ENCODE data around the gene ACAD9.

DNA sequence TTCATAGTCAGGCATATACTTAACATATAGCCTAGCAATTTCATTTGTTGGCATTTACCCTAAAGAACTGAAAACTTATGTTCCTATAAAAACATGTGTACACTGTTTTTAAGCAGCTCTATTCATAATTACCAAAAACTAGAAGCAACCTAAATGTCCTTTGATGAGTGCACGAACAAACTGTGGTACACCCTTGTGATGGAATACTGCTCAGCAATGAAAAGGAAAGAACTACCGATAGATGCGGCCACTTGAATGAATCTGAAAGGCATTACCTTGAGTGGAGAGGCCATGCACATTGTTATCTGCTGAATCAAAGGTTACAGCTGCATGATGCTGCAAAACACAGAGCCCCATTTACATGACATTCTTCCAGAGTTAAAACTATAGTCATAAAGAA is 69.7 kb downstream of the ACAD9 start:
- TF ChIP-seq NR3C1 (CRISPR knock-in tag; IDR thresholded peaks at IDR 0.05) = no peak
- TF ChIP-seq, protein P1, sequence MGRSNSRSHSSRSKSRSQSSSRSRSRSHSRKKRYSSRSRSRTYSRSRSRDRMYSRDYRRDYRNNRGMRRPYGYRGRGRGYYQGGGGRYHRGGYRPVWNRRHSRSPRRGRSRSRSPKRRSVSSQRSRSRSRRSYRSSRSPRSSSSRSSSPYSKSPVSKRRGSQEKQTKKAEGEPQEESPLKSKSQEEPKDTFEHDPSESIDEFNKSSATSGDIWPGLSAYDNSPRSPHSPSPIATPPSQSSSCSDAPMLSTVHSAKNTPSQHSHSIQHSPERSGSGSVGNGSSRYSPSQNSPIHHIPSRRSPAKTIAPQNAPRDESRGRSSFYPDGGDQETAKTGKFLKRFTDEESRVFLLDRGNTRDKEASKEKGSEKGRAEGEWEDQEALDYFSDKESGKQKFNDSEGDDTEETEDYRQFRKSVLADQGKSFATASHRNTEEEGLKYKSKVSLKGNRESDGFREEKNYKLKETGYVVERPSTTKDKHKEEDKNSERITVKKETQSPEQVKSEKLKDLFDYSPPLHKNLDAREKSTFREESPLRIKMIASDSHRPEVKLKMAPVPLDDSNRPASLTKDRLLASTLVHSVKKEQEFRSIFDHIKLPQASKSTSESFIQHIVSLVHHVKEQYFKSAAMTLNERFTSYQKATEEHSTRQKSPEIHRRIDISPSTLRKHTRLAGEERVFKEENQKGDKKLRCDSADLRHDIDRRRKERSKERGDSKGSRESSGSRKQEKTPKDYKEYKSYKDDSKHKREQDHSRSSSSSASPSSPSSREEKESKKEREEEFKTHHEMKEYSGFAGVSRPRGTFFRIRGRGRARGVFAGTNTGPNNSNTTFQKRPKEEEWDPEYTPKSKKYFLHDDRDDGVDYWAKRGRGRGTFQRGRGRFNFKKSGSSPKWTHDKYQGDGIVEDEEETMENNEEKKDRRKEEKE (IDR thresholded peaks at IDR 0.05; ENCODE audit: borderline replicate concordance in 1 of 2, control insufficient read depth in 1 of 2, low read depth in 2 of 2, low read length in 1 of 2) = no peak
- no peak for TF ChIP-seq FOXM1 (IDR thresholded peaks at IDR 0.05; ENCODE audit: low read depth)
- no peak for TF ChIP-seq FOXM1 (CRISPR knock-in tag; IDR thresholded peaks at IDR 0.05; ENCODE audit: low read depth)
- TF ChIP-seq TBP (optimal IDR thresholded peaks at IDR 0.05; ENCODE audit: low read depth, low read length) = no peak
